SK-N-MC (cell line): ENCODE data around the gene TMEM45A.

ENCODE experiments used
- EZH2 ChIP-seq: fragments of 200-600 bp; sonication (generic); IDR thresholded peaks from one replicate; pipeline ENCODE4 v1.6.1; 2017; ENCODE audit warnings: antibody characterized with exemption
- FOXP2 ChIP-seq: optimal IDR thresholded peaks from 2 replicates; pipeline ENCODE3; 2011; ENCODE audit warnings: mild to moderate bottlenecking, moderate library complexity; ENCODE audit not compliant: insufficient read depth; ENCODE audit errors: extremely low read length, control extremely low read depth
- POLR2AphosphoS5 ChIP-seq: IDR thresholded peaks from 2 replicates; pipeline ENCODE4 v1.6.1; 2012; ENCODE audit warnings: mild to moderate bottlenecking, low read depth, low read length, borderline replicate concordance

DNA sequence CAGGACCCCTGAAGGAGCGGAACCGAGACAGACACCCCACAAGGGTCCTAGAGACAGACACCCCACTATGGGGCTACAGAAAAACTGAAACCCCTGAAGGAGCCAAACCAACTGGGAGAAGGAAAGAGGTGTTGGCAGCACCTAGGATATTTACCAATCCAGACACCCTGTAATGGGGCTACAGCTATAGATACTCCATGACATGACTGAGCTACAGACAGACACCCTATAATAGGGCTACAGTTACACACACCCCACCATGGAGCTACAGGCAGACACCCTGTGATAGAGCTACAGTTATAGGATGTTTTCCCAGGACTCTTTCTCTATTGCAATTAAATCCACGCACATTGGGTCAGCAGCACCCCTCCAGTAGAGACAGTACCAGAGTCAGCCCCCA lies 94.4 kb downstream of the TMEM45A start:
- TF ChIP-seq EZH2 (no peak), POLR2AphosphoS5 (no peak), FOXP2 (no peak)
